Measurements from ENCODE around the gene WIPF2. TPM values are rescaled to one million over a fixed set of nuclear protein-coding genes. Genes with fewer than 3 reads are reported as not detected.

Gene WIPF2
- total and polyA plus RNA-seq, 2 experiments from 2014 or later: 10.3 to 23.8 TPM

DNA sequence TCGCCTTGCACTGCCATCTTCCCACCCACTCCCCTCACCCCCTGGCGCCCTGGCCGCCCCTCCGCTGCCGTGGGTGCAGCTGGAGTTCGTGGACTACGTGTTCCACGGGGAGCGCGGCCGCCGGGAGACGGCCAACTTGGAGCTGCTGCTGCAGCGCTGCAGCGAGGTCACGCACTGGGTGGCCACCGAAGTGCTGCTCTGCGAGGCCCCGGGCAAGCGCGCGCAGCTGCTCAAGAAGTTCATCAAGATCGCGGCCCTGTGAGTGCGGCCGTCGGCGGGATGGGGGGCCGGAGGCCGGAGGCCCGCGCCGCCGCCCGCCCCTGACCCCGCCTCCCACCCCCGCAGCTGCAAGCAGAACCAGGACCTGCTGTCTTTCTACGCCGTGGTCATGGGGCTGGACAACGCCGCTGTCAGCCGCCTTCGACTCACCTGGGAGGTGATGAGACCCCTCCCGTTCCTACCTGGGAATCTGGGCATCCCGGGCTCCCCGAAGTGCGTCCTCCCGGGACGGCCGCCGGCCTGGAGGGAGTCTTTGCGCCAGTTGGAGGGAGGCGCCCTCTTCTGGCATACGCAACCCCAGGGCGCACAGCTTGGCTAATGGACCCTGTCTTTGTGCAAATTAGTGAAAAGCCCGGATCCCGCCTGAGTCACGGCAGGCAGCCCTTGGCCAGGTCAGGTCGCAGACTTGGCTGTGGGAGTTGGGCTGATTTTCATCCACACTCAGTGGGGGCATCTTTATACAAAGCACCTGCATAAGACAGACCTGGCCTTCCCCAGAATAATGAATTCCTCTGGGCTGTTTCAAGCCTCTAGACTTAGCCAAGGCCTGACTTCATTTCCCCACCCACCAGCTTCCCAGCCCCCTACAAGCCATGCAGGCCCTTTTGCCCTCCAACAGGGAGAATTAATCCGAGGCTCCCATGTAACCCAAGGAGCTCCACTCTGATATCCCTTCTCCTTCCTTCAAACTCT, 27.6 kb upstream of the WIPF2 start:
- Histone ChIP-seq H3K9me2 (replicated peaks; ENCODE audit: insufficient read depth) (no peaks in the 10 kb centered on the region), H2AFZ (peak overlapping the region; percentile 82), H3K4me2 (peak overlapping the region; percentile 97), H3K36me3 (replicated peaks; ENCODE audit: insufficient read depth, low read depth) (no peaks in the 10 kb centered on the region), H3K27me3 (no peaks in the 10 kb centered on the region), H3K27ac (no peak overlapping the region), H3K4me3 (peak overlapping the region; percentile 73), H3K4me1 (ENCODE audit: insufficient read depth) (peaks cover 6% of the 10 kb centered on the region), H4K20me1 (ENCODE audit: insufficient read depth, poor library complexity, severe bottlenecking) (no peaks in the 10 kb centered on the region), H3K79me2 (no peaks in the 10 kb centered on the region), H3K9me3 (ENCODE audit: low read depth) (no peaks in the 10 kb centered on the region)
- WGBS (ENCODE audit: low lambda C conversion rate, missing lambda C conversion rate): 4% methylated on average over 27 of the region's 60 CpGs
- no peak for TF ChIP-seq EZH2 (IDR thresholded peaks at IDR 0.05; ENCODE audit: borderline replicate concordance)
- TF ChIP-seq, protein P1, sequence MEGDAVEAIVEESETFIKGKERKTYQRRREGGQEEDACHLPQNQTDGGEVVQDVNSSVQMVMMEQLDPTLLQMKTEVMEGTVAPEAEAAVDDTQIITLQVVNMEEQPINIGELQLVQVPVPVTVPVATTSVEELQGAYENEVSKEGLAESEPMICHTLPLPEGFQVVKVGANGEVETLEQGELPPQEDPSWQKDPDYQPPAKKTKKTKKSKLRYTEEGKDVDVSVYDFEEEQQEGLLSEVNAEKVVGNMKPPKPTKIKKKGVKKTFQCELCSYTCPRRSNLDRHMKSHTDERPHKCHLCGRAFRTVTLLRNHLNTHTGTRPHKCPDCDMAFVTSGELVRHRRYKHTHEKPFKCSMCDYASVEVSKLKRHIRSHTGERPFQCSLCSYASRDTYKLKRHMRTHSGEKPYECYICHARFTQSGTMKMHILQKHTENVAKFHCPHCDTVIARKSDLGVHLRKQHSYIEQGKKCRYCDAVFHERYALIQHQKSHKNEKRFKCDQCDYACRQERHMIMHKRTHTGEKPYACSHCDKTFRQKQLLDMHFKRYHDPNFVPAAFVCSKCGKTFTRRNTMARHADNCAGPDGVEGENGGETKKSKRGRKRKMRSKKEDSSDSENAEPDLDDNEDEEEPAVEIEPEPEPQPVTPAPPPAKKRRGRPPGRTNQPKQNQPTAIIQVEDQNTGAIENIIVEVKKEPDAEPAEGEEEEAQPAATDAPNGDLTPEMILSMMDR (IDR thresholded peaks at IDR 0.05; ENCODE audit: poor library complexity): peak; percentile 83
- TF ChIP-seq EZH2phosphoT487 (IDR thresholded peaks at IDR 0.05; ENCODE audit: low read depth, severe bottlenecking, unreplicated experiment): no peak
- peak; percentile 85 for DNase-seq (ENCODE audit: low spot score)

DNA sequence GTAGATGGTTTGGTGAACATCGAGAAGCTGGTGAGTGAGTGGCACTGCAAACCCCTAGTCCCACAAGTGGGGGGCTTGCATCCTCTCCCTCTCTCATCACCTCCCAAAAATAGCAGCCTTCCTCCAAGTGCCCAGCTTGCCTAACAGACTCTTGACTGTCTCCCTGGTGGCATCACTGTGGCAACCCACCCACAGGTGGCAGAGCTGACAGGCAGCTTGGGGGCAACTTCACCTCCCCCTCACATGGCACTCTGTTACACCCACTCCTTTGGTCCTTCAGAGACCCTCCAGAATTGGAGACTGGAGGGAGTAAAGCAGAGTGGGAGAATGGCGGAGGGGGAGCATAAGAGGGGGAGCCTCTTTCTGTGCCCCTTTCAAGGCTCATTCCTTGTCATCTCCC, 26.1 kb upstream of the WIPF2 start:
- 97% methylated on average over 2 of the region's 2 CpGs for WGBS (ENCODE audit: low lambda C conversion rate, missing lambda C conversion rate)
- no peaks in the 10 kb centered on the region for H3K36me3 ChIP-seq (replicated peaks; ENCODE audit: insufficient read depth, low read depth)
- TF ChIP-seq EZH2phosphoT487 (IDR thresholded peaks at IDR 0.05; ENCODE audit: low read depth, severe bottlenecking, unreplicated experiment) (no peak), EZH2 (IDR thresholded peaks at IDR 0.05; ENCODE audit: borderline replicate concordance) (no peak)
- TF ChIP-seq, protein P1 (IDR thresholded peaks at IDR 0.05; ENCODE audit: poor library complexity): no peak
- DNase-seq (ENCODE audit: low spot score): no peak
- no peaks in the 10 kb centered on the region for H3K9me2 ChIP-seq (replicated peaks; ENCODE audit: insufficient read depth)
- H2AFZ ChIP-seq: no peak overlapping the region
- H3K4me3 ChIP-seq: no peak overlapping the region
- H3K4me2 ChIP-seq: no peak overlapping the region
- no peaks in the 10 kb centered on the region for H3K79me2 ChIP-seq
- no peak overlapping the region for H3K27ac ChIP-seq
- no peaks in the 10 kb centered on the region for H3K9me3 ChIP-seq (ENCODE audit: low read depth)
- no peaks in the 10 kb centered on the region for H3K27me3 ChIP-seq
- H4K20me1 ChIP-seq (ENCODE audit: insufficient read depth, poor library complexity, severe bottlenecking): no peaks in the 10 kb centered on the region
- H3K4me1 ChIP-seq (ENCODE audit: insufficient read depth): peaks cover 6% of the 10 kb centered on the region

DNA sequence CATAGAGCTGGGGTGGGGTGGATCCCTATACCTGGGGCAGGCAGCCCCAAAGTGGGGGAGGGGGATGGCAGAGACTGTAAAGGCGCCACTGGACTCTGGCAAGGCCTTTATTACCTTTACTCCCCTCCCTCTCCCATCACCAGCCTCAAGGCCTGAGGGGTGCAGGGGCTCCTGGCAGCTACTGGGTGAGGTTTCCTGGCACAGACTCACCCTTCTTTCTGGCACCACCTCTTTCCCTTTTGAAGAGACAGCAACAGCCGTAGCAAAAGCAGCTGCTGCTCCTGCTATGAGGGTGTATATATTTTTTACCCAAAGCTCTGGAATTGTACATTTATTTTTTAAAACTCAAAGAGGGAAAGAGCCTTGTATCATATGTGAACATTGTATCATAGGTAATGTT, 24.3 kb upstream of the WIPF2 start:
- H3K9me2 ChIP-seq (replicated peaks; ENCODE audit: insufficient read depth): no peaks in the 10 kb centered on the region
- no peak overlapping the region for H3K4me2 ChIP-seq
- H3K79me2 ChIP-seq: no peaks in the 10 kb centered on the region
- no peaks in the 10 kb centered on the region for H3K36me3 ChIP-seq (replicated peaks; ENCODE audit: insufficient read depth, low read depth)
- H3K9me3 ChIP-seq (ENCODE audit: low read depth): no peaks in the 10 kb centered on the region
- no peaks in the 10 kb centered on the region for H4K20me1 ChIP-seq (ENCODE audit: insufficient read depth, poor library complexity, severe bottlenecking)
- no peak overlapping the region for H3K4me3 ChIP-seq
- peaks cover 6% of the 10 kb centered on the region for H3K4me1 ChIP-seq (ENCODE audit: insufficient read depth)
- H3K27ac ChIP-seq: no peak overlapping the region
- H3K27me3 ChIP-seq: no peaks in the 10 kb centered on the region
- 73% methylated on average over 2 of the region's 2 CpGs for WGBS (ENCODE audit: low lambda C conversion rate, missing lambda C conversion rate)
- DNase-seq (ENCODE audit: low spot score): no peak
- TF ChIP-seq EZH2phosphoT487 (IDR thresholded peaks at IDR 0.05; ENCODE audit: low read depth, severe bottlenecking, unreplicated experiment): no peak
- no peak for TF ChIP-seq EZH2 (IDR thresholded peaks at IDR 0.05; ENCODE audit: borderline replicate concordance)
- TF ChIP-seq, protein P1 (IDR thresholded peaks at IDR 0.05; ENCODE audit: poor library complexity): no peak
- no peak overlapping the region for H2AFZ ChIP-seq

Data from hepatocyte (in vitro differentiated cells).